GM18858 (cell line): ENCODE measurements around the gene DISC1.

Source experiments
- ATAC-seq: cut with Tn5 transposase; IDR thresholded peaks from one replicate; pipeline ENCODE4 v1.9.1; 2021; ENCODE audit not compliant: unreplicated experiment

Gene DISC1

DNA sequence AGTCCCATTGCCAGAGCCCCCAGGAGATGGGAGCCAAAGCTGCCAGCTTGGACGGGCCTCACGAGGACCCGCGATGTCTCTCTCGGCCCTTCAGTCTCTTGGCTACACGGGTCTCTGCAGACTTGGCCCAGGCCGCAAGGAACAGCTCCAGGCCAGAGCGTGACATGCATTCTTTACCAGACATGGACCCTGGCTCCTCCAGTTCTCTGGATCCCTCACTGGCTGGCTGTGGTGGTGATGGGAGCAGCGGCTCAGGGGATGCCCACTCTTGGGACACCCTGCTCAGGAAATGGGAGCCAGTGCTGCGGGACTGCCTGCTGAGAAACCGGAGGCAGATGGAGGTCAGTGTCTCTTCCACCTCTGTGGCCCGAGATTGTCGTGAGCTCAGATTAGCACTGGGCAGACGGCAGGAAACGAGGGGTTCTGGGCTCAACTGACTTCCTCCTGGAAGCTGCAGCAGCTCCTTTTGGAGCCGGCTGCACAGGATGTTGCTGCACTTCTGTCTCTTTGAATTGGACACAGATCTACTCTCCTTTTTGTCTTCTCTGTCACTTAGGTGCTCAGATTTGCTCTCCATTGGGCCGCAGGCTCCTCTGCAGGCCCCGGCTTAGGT, 68.0 kb downstream of the DISC1 start:
- ATAC-seq, result no peak

GRCh38 chr1:231695439-231696255, 69.1 kb downstream of the DISC1 start:
- ATAC-seq, result no peak

GRCh38 chr1:231699784-231700183, 73.2 kb downstream of the DISC1 start:
- no peak for ATAC-seq

DNA sequence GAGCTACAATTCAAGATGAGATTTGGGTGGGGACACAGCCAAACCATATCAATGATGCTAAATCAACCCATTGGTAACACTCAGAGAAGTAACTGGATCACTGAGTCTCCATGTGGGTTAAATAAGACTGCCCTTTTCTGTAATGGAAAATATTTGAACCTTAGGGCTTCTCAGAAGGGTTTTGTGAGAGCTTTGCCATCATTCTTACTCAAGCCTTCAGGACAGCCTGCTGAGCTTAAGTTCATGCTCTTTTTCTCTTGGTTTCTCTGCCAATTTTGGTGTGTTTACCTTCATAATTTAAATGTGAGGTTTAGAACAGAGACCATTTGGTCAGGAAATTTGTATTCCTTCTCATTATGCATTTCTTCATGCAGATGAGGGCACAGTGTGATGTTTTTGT, 74.7 kb downstream of the DISC1 start:
- ATAC-seq, result no peak

DNA sequence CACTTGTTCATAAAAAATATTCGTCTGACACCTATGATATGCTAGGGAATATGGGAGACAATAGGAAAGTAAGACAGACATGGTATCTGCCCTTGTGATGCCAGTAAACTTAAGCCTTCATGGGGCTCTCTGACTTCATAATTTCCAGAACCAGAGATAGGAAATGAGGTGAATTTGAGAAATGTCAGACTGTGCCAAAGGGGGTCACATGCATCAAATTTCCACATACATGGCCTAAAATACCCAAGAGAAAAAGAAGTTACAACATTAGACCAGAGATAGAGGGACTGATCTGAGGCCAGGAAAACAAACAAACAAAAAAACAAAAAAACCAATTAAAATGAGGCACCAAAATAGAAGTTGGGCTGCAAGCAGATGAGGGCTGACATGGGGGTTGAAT, 75.7 kb downstream of the DISC1 start:
- ATAC-seq, result no peak

DNA sequence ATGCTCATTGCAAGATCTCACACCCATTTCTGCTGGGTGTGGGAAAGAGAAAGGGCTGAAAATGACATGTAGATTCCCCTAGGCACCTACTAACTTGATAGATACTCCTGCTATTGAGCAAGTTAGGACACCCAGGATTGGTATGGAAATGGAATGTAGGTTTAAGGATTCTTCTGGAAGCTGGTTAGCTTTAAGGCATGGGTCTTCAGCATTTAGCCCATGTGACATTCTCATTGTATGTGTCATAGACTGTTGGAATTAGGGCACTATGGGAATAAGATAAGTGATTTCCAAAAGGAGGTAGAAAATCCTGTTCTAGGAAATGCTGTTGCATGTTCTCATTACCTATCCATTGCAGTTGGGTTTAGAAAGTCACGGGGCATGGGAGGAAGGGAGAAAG, 76.2 kb downstream of the DISC1 start:
- no peak for ATAC-seq

DNA sequence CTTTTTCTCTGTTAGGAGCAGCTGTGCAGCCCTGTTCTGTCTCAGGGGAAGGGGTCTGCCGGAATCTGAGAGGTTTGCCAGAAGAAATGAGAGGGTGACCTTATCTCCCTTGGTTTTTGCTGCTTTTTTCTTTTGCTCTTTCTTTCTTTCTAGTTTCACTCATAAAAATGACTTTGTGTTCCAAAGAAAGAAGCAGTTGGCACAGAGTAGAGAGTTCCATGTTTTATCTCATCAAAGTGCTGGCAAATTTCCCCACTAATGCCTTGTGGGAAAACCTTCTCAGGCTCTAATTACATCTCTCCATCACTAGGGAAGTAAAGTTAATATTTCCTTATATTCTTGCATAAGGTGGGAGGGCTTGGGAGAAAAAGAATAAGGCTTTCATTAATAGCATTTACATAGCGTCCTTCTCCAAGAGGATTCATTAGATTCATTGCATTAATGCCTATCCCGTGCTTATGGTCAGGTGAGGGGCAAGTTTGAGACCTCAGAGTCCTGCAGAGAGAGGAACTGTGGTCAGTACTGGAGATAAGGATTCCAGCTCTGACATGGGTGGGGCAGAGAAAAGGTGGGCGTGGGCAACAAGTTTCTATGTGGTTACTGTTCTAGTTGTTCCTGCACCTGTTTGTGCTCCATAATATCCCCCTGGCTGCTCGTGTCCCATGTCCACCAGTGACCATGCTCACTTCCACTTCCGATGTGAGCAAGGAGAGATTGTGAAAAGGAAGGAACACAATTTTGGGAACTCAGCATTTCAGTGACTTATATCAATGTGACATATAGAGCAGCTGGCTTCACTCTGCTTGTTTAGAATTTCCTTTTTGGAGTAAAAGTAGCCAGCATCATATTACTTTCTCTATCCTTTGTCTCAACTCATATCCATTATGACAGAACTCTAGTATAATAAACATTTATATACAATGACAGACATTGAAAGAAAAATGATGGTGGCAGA, 79.5 kb downstream of the DISC1 start:
- ATAC-seq, result no peak

GRCh38 chr1:231706934-231707333, 80.3 kb downstream of the DISC1 start:
- ATAC-seq, result no peak

DNA sequence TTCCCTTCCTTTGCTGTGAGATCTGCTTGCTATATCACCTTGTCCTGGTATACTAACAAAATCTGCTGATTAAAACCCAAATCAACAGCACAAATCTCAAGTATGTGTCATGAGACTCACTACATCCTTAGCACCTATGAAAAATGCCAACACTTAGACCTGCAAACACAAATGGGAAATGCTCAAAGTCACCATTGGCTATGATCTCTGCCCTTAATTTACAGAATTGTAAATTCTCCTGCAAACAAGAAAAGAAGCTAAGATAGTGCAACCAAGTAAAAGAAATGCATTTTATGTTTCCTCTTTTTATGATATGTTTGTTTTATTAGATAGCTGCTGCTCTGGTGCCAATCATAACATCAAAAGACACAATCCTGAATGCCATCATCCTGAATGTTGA, 80.8 kb downstream of the DISC1 start:
- ATAC-seq, result no peak

- ATAC-seq, result no peak
These were observed 81.8 kb downstream of the DISC1 start for GRCh38 chr1:231708394-231708793.

GRCh38 chr1:231714440-231714839, 87.8 kb downstream of the DISC1 start:
- ATAC-seq, result no peak

- ATAC-seq, result no peak
These were observed 89.5 kb downstream of the DISC1 start for GRCh38 chr1:231715816-231716722.

DNA sequence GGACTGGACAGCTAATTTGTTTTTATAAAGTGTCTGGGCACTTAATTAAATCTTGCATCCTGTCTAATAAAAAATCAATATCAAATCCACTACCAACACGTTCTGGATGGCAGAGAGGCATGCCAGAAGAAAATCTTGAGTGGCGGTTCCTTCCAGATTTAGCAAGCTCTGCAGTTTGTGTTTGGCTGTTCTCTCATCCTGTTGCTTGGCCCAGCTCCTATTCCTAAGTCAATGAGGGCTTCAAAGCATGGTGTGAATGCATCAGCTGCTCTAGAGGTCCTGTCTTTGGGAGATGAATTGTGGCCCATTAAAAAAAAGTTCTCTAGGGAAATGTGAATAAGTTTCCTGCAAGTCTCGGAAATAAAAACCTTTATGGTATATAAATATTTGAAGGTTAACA, 90.3 kb downstream of the DISC1 start:
- no peak for ATAC-seq

DNA sequence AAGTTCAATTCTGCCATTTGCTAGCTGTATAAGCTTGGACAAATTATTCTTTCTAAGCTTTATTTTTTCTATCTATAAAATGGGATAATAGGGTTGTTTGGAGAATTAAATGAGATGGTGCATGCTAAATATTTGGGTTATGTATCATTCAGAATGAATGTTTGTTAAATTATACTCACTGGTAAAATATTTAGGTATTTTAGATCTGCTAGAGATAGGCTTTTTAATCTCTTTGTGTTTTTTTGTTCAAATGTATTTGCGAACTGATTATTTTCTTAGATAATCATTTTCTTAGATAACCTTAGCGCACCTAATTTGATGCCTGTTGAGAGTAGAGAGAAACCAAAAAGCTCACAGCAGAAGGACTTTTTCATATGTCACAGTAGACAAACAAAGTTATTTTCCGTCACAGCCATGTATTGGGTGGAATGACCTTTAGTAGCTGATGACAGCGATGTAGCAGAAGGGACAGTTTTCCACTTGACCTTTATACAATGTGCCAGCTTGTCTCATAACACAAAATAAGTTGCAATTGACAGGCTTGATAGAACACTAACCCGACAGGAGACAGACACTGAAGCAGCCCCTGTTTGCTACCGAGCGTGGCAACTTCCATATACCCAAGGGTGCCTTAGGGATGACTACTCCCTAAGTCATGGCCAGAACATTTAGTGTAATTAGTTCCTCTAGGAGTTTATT, 93.0 kb downstream of the DISC1 start:
- ATAC-seq, result no peak

DNA sequence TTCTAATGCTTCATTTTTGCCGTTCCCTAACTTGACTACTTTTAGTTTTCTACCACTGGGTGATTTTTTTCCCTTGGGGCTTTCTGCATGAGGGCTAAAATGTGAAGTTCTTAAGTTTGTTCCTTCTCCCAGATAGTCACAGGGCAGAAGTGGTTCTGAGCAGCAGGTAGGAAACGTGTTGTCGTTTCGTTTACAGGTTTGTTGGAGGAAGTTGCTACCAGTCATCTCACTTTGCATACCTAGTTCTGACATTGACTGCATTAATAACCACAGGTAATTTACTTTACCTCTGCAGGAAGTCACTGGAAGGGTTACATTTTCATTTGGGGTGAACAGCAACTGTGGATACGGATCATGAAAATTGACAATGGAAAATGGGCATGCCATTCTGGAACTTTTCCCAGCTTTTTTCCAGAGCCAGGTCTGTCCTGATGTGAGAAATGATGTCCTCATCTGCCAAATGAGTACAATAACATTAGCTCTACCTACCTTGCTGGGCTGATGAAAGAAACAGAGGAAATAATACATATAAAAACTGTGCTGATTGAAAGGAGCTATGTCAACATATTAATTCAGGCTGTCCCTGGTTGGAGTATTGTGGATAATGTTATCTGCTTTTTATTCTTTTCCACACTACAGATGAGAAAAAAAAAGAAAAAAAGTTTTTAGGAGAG, 94.2 kb downstream of the DISC1 start:
- ATAC-seq, result no peak

DNA sequence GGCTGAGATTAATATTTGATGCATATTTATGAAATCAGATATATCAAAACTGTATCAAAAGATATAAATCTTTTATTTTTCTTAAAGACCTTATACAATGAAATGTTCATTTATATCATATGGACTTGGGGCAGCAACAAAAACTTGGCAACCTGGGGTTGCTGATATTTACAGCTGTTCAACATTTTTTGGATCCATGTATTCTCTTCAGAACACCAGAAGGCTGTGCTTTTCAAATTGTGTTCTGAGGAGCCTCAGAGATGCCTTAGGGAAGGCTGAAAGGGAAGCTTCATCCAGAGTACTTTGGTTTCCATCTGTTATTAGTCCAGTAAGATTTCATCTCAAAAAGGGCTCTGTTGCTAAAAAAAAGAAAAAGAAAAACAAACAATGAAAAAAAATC, 94.8 kb downstream of the DISC1 start:
- no peak for ATAC-seq

DNA sequence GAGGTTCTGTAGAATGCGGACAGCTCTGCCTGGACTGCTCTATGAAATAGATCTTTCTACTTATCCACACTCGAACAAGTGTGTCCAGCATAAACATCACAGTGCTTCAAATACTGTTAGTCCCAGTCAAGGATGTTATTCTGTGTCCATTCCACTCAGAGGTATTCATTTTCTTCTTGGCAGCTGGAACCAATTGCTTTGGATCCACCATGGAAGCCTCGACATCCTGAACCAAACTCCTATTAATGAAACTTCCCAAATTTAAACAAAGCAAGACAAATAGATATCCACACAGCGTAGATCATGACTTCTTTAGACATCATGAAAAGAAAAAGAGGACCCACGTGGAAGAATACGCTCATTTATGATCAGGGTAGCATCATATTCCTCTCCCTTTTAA, 95.8 kb downstream of the DISC1 start:
- no peak for ATAC-seq

GRCh38 chr1:231723146-231723545, 96.6 kb downstream of the DISC1 start:
- ATAC-seq, result no peak

GRCh38 chr1:231724041-231724440, 97.5 kb downstream of the DISC1 start:
- no peak for ATAC-seq
